NCI-H345 treated with DMSO at 0.1 percent for 48 hours (cell line): Measurements from ENCODE around the gene PELI3.
"Not testable (repeated sequence)": the region's sequence is repeated elsewhere in the genome, so short reads cannot be mapped to it uniquely, and the experiment has no call there.

ENCODE experiments used
- DNase-seq: peaks from one replicate; lab custom pipeline; 2025; ENCODE audit not compliant: unreplicated experiment; lab: John Stamatoyannopoulos, UW

PELI3 gene, protein sequence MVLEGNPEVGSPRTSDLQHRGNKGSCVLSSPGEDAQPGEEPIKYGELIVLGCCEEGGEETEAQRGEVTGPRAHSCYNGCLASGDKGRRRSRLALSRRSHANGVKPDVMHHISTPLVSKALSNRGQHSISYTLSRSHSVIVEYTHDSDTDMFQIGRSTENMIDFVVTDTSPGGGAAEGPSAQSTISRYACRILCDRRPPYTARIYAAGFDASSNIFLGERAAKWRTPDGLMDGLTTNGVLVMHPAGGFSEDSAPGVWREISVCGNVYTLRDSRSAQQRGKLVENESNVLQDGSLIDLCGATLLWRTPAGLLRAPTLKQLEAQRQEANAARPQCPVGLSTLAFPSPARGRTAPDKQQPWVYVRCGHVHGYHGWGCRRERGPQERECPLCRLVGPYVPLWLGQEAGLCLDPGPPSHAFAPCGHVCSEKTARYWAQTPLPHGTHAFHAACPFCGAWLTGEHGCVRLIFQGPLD

DNA sequence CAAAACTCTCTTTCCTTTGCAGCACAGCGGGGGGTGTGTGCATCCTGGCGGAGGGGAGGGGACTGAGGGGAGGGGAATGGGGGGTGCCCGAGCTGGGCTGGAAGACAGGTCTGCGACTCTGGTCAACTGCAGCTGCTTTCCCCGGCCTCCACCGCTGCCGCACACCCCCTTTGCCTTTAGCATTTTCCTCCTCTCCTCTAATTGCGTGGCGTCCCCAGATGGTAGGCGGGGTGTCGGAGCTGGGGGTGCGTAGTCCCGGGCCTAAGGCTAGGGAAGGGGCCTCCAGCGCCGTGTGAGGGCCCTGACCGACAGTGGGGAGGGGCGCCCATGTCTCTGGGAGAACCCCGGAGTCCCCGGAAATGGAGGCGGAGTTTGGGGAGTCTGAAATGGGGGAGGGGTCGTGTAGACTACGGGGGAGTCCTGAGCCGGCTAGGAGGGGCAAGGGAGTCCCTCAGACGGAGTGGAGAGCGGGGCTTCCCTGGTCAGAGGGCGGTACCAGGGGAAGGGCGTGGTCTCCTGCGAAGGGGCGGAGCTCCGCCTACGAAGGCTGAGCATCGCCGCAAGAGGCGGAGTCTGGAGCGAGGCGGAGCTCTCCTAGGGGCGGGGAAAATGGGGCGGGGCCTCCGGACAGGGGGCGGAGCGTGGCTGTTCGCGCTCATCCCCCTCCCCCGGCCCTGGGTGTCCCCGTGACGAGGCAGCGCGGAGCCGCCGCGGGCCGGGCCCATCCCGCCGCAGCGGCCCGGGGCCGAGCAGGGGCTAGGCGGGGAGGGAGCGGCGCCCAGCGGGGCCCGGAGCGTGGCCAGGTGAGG, at the start of gene PELI3:
Gene PELI3, plus strand, starts transcription at position 681 of the 809 bp plus-strand sequence. CDS start 1,224 bp downstream, outside the sequence.
- DNase-seq, result peak; percentile 76

DNA sequence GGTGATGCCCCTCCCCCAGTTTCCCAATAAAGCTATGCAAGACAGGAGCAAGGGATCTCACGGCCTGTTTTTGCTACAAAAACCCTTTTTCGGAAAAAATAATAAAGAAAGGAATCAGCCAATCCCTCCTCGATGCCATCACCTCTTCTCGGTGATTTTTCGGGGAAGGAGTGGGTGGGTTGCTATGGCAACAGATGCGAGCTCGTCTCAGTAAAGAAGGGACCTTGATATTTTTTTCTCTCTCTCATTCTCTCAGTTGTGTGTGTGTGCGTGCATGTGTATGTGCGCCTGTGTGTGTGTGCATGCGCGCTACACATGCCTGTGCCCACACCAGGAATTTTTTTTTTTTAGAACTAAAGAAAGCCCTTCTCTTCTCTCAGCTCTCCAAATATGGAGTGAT, 49.7 kb upstream of the PELI3 start:
- DNase-seq, result no peak

DNA sequence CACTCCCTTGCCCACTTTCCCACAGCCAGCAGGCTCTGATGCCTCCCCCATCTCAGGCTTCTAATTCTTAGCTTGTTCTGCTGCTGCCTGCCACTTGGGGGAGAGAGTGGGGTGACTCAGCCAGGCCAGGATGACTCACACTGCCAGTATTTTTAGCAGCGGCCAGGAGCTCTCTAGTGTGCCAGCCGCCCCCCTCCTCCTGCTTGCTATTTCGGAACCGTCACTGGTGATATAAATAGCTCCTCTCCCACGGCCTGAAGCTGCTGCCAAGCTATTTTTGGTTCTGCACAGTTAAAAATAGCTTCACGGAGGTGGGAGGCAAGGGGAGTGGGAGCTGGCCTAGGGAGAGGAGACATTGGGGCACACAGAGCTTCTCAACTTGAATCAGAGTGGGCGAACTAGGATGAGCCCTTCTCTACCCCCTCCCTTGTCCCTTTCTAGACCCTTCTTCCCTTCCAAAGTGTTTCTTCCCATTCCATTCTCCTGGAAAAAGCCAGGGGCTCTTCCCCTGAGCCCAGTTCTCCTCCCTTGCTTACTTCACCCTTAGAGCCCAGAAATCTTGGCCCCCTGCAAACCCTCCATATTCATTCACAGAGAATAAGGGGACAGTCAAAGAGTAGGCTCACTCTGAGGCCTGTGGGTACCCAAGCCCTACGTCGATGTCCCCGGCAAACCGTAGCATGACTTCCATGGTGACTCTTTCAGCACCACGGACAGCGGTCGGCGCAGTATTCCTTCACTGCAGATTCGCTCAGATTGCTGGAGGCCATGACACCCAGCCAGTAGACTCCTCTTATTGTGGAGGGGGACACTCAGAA, 48.3 kb upstream of the PELI3 start:
- peak; percentile 13 for DNase-seq

DNA sequence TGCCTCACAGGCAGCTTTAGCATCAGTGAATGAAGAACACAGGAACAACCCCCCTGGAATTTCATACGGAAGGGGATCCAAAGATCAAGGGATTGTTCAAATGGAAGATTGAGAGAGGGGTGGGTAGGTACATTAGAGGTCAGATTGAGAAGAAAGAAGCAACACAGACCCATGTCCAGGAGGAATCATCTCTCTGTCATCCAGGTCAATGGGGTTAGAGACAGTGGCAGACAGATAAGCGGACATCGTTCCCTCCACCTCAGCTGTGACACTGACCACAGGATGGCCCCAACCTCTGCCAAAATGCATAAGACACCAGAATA, 47.8 kb upstream of the PELI3 start:
- DNase-seq, result no peak

DNA sequence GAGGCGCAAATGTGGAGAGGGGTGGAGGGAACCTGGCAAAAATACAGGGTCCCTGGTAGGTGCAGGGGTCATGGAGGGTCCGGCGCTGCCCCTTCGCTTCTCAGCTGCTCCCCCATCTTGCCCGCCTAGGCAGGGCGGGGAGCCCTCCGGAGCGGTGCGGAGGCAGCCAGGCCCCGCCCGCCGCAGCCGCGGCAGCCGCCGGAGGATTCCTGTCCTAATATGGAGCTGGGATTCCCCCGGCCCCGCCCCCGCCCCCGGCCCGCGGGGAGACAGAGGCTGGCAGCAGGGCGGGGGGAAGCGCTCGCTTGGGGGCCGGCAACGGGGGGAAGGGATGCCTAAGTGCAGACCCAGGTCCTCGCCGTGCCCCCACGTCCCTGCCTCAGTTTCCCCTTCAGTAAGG, 46.9 kb upstream of the PELI3 start:
- DNase-seq, result peak; percentile 2

DNA sequence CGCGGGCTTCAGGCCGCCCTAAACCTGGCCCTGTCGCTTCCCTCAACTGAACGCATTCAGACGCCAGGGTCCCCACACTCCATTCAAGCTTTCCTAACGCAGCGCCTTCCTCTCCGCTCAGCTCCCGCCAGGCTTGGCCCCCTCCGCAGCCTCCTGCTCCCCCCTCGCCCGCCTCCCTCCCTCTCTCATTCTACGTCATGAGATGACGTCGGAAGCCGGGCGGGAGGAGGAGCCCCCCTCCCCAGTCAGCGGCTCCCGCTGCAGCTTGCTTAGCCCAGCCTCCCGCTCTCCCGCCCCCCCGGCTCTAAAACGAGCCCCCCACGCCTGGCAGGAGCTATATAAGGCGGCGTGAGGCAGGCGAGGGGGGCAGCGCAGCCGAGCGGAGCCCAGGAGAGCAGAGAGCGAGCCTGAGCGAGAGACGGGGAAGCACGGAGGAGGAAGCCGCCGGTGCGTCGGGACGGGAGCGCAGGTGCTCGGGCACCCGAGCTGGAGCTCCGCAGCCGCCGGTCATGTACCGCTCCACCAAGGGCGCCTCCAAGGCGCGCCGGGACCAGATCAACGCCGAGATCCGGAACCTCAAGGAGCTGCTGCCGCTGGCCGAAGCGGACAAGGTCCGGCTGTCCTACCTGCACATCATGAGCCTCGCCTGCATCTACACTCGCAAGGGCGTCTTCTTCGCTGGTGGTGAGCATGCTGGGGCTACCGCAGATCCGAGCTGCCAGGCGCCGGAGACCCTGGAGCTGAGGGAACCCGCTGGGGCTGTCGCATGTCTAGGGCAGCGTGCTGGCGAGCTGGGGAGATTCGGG, 45.8 kb upstream of the PELI3 start, which contains the start of gene NPAS4:
Gene NPAS4, plus strand, starts transcription at position 365 of the 806 bp plus-strand sequence. Its CDS starts 145 bp downstream, at position 510.
- peak; percentile 61 for DNase-seq

DNA sequence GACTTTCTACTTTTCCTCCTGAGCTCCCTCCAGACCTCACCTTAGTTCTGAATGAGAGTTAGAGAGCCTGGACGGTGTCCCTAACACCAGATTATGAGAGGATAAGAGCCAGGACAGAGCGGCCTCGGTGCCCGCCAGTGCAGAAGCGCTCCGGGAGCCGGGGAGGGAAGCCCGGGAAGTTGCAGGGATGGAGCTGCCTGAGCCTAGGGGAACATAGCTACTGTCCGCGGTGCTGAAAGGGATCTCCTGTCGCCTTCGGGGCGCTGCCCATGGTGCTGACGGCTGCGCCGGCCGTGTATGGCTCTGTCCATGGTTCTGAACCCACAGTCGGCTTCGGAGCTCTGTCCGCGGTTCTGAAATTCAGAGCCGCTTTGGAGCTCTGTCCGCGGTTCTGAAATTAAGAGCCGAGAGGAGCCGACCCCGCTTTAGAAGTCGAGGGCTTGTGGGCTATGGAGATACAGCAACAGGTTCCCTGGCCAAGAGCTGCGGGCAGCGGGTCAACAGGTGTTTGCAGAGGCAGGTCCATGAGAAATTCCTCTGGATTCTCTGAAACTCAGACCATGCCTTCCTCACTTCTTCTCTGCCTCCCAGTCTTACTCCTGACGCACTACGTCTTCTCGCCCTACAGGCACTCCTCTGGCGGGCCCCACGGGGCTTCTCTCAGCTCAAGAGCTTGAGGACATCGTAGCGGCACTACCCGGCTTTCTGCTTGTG, 45.1 kb upstream of the PELI3 start:
- no peak for DNase-seq

DNA sequence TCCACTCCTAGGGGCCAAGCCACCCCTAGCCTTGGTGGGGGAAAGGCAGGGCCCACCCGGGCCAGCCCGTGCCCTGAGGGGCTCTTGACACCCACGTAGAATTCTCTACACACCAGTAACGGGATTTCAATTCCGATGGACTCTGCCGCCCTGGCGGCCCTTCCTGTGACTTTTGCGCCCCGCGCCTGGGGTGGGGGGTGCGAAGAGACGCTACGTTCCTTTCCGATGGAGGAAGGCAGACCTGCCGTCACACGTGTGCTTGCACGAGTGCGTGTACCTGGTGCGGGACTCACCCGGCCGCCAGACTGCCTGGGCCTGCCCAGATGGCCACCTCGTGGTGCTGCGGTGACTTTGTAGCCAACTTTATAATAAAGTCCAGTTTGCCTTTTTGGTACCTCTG, 40.4 kb upstream of the PELI3 start:
- no peak for DNase-seq

DNA sequence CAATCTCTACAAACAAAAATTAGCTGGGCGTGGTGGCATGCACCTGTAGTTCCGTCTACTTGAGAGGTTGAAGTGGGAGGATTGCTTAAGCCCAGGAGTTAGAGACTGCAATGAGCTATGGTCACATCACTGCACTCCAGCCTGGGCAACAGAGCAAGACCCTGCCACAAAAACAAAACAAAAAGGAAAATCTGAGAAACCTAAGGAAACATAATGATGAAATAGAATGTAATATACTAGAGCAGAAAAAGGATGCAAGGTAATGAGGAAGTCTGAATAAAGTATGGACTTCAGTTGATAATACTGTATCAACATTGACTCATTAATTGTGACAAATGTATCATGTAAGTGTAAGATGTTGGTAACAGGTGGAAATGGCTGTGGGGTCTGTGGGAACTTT, 37.8 kb upstream of the PELI3 start:
- DNase-seq, result no peak

DNA sequence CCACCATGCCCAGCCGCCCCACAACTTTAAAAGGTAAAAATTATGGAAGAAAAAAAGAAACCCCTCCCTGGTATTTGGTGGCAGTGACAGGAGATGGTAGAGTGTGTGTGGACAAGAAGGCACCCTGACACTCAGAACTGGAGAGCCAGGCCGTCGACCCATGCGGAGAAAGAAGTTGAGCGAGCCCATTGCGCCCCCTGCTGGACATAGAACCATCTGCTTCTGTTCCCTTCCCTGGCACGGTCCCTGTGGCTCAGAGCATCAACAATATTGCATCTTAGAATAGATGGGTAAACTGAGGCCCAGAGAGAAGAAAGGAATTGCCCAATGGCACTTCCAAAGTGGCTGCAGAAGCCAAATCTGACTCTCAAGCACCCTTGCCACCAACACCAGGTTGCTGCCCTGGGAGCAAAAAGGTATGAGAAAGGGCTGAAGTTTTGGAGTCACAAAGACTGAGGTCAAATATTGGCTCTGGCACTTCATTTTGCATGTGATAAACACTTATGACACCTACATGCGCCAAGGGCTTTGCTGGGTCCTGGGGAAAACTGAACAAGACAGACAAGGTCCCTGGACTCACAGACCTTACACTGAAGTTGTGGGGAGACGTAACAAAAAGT, 36.6 kb upstream of the PELI3 start:
- peak; percentile 76 for DNase-seq

DNA sequence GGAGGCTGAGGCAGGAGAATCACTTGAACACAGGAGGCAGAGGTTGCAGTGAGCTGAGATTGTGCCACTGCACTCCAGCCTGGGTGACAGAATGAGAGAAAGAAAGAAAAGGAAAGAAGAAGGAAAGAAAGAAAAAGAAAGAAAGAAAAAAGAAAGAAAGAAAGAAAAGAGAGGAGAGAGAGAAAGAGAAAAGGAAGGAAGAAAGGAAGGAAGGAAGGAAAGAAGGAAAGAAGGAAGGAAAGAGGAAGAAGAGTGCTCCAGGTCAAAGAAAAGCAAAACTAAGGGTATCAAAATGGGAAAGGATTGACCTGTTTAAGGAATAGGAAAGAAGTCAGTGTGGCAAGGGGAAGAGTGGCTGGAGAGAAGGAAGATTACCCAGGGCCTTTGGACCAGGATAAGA, 35.4 kb upstream of the PELI3 start:
- DNase-seq, result not testable (repeated sequence)

DNA sequence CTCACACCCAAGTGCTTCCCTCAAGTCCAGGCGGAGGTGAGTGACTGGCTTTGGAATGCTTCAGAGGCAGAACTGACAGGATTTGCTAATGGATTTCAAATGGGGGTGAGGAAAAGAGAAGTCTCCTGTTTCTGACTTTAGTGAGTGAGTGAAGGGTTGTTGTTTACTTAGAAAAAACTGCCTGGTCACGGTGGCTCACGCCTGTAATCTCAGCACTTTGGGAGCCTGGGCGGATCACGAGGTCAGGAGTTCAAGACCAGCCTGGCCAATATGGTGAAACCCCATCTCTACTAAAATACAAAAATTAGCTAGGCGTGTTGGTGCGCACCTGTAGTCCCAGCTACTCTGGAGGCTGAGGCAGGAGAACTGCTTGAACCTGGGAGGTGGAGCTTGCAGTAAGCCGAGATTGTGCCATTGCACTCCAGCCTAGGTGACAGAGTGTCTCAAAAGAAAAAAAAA, 34.8 kb upstream of the PELI3 start:
- DNase-seq, result not testable (repeated sequence)

DNA sequence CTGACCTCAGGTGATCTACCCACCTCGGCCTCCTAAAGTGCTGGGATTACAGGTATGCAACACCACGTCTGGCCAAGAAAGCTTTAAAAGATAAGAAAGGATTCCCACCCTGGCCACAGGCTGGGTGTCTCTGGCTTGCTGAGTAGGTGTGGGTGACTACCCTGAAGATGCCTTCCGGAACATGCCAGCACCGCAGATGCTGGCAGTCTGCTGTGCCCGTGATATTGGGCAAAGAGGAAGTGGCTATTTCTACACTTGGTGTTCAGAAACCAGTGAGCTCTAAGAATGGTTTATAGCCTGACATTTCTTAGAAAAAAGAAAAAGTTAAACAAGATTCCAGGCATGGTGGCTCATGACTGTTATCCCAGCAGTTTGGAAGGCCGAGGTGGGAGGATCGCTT, 34.1 kb upstream of the PELI3 start:
- no peak for DNase-seq

DNA sequence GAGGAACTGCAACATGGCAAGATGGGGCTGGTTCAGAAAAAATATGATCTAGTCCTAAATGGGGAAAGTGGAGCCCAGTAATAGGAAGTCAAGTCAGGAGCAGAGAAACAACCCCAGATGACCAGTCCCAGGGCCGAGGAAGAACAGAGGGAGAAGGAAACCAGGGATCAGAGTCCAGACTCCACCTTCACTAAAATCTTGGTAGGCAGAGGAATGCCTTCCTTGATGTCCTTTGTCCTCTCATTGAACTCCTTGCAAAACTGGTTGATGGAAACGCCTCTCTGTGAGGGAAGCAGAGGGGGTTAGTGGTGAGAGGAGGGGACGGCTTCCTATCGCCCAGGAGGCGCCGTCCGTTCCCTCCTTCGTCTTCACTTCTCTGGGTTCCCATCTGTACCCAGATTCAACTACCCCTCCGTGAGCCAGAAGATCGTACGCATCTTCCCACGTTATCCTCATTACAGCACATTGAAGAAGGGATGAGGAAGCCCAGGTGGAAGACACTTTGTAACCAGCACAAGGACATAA, 28.7 kb upstream of the PELI3 start:
- DNase-seq, result no peak

DNA sequence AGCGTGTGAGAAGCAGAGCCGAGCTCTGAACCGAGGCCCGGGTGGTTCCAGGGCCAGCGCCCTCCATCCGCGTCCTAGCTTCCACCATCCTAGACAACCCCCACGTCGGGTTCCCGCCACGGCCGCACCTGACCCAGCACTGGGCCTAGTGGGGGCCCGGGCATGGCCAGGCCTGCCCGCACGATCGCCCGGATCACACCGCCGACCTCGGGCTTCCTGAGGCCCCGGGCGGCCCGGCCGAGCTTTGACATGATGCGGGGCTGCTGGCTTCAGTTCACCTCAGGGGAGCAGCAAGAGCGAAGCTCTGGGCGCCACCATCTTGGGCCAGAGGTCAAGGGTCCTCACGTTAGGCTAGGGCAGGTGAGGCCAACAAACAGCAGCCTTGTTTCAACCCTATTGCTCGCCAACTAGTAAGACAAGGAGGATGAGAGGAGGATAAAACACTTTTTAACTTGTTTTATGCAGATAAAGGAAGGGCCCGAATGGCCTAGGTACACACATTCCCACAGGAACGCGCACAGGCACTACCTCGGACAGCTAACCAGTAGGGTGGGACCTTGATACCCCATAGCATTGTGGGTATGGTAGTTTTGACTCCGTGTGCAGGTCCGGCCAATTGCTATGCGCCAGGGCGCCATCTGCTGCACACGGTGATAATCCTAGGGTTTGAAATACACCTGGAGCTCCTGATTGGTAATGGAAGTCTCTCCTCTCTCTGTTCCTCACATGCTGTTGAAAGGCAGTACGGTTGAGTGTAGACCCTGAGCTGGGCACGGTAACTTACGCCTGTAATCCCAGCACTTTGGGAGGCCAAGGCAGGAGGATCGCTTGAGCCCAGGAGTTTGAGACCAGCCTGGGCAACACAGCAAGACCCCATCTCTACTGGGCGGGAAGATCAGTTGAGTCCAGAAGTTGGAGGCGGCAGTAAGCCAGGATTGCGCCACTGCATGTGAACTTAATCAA, 27.9 kb upstream of the PELI3 start, which contains the start of gene MRPL11:
Gene MRPL11, minus strand, starts transcription at position 345 of the 963 bp plus-strand sequence. Its CDS starts 94 bp downstream, at position 251.
- peak; percentile 97 for DNase-seq

DNA sequence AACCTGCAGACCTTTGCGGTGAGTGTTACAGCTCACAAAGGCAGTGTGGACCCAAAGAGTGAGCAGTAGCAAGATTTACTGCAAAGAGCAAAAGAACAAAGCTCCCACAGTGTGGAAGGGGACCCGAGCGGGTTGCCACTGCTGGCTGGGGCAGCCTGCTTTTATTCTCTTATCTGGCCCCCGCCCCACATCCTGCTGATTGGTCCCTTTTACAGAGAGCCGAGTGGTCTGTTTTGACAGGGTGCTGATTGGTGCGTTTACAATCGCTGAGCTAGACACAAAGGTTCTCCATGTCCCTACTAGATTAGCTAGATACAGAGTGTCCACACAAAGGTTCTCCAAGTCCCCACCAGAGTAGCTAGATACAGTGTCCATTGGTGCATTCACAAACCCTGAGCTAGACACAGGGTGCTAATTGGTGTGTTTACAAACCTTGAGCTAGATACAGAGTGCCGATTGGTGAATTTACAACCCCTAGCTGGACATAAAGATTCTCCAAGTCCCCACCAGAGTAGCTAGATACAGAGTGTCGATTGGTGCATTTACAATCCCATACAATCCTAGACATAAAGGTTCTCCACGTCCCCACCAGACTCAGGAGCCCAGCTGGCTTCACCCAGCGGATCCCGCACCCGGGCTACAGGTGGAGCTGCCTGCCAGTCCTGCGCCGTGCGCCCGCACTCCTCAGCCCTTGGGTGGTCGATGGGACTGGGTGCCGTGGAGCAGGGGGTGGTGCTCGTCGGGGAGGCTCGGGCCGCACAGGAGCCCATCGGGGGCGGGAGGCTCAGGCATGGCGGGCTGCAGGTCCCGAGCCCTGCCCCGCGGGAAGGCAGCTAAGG, 26.4 kb upstream of the PELI3 start:
- DNase-seq, result not testable (repeated sequence)

DNA sequence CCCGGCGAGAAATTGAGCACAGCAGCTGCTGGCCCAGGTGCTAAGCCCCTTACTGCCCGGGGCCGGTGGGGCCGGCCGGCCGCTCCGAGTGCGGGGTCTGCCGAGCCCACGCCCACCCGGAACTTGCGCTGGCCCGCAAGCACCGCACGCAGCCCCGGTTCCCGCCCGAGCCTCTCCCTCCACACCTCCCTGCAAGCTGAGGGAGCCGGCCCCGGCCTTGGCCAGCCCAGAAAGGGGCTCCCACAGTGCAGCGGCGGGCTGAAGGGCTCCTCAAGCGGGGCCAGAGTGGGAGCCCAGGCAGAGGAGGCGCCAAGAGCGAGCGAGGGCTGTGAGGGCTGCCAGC, 25.8 kb upstream of the PELI3 start:
- DNase-seq, result not testable (repeated sequence)
